Measurements from ENCODE around the gene KCNIP3. TPM values are rescaled to one million over a fixed set of nuclear protein-coding genes. Genes with fewer than 3 reads are reported as not detected.

Gene KCNIP3
- total RNA-seq, 4 donors from 2014 or later, result 2.3 to 28.0 (median 12.7) TPM

- no peak for TF ChIP-seq CTCF (IDR thresholded peaks at IDR 0.05; ENCODE audit: low read depth)
These were observed 8.4 kb downstream of the KCNIP3 start for GRCh38 chr2:95305380-95306061.

- TF ChIP-seq CTCF (IDR thresholded peaks at IDR 0.05; ENCODE audit: low read depth), result no peak
These were observed 9.3 kb downstream of the KCNIP3 start for GRCh38 chr2:95306336-95306895.

DNA sequence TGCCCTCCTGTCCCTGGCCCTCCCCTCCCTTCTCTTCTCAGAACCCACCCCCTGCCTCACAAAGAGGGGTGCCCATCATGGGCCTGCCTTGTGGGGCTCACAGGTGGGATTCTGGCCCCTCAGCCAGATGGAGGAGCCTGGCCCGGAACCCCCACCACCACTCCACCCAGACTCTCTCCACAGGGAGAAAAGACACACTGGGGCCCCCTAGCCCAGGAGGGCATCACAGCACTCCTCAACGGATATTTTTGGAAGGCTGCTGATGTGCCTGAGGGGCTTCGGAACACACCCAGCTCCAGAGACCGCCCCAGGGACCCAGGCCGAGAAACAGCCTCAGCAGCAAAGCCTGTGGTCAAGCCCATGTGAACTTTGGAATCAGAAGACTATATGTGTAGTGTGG is 9.9 kb downstream of the KCNIP3 start:
- TF ChIP-seq CTCF (IDR thresholded peaks at IDR 0.05; ENCODE audit: low read depth), result no peak

DNA sequence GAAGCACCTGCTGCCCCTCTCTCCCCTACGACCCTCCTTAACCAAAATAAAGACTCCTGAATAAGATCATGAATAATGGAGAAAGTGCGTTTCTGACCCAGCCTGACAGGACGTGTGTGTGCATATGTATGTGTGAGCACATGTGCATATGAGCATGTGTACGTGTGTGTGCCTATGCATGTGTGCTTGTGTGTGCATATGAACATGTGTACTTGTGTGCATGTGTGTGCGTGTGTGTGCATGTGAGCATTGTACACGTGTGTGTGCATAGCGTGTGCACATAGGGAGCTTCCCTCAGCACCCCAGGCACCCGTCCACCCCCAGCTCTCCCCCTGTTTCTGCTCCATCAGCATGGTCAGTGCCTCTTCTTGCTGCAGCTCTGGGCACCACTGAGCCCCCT is 10.7 kb downstream of the KCNIP3 start:
- TF ChIP-seq CTCF (IDR thresholded peaks at IDR 0.05; ENCODE audit: low read depth), result no peak

- no peak for TF ChIP-seq CTCF (IDR thresholded peaks at IDR 0.05; ENCODE audit: low read depth)
These were observed 11.4 kb downstream of the KCNIP3 start for GRCh38 chr2:95308426-95308990.

DNA sequence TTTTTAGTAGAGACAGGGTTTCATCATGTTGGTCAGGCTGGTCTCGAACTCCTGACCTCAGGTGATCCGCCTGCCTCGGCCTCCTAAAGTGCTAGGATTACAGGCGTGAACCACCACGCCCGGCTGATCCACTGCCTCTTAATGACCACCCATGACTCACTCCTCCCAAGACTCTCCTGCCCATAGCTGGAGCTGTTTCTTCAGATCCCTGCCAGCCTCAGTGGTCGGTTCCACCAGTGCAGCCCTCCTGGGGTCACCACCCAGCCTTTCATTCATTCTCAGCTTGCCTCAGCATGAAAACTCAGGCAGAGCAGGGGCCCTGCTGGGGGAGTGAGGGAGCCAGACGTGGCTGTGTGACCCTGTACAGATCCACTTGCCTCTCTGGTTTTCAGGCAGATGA is 12.5 kb downstream of the KCNIP3 start:
- TF ChIP-seq CTCF (IDR thresholded peaks at IDR 0.05; ENCODE audit: low read depth), result no peak

GRCh38 chr2:95310216-95310615 is 13.1 kb downstream of the KCNIP3 start:
- no peak for TF ChIP-seq CTCF (IDR thresholded peaks at IDR 0.05; ENCODE audit: low read depth)

Measured in subcutaneous adipose tissue (tissue), 4 donors.